HepG2 (cell line): ENCODE results near the gene NRSN2. TPM values are rescaled to one million over a fixed set of nuclear protein-coding genes. Genes with fewer than 3 reads are reported as not detected.
A peak's percentile ranks its signal among the peaks of the same experiment; 100 is the strongest.

Experiments used
- DPF2 ChIP-seq: sonication (generic); formaldehyde crosslinking; IDR thresholded peaks from 2 replicates; pipeline ENCODE4 v1.4.0; 2020; ENCODE audit warnings: mild to moderate bottlenecking, low read depth, missing genetic modification reagents, borderline replicate concordance
- KIAA2018 ChIP-seq: sonication (generic); formaldehyde crosslinking; IDR thresholded peaks from 2 replicates; pipeline ENCODE4 v1.5.0; 2020; ENCODE audit warnings: mild to moderate bottlenecking, missing genetic modification reagents, borderline replicate concordance
- PRDM10 ChIP-seq: sonication (generic); formaldehyde crosslinking; IDR thresholded peaks from 2 replicates; pipeline ENCODE4 v1.4.0; 2020; ENCODE audit warnings: low read depth, missing genetic modification reagents
- SMC3 ChIP-seq: IDR thresholded peaks from 2 replicates; pipeline ENCODE4 v1.6.1; 2011; ENCODE audit warnings: low read length, improper control_type of control experiment
- SNAI1 ChIP-seq: sonication (generic); formaldehyde crosslinking; IDR thresholded peaks from 2 replicates; pipeline ENCODE4 v1.5.0; 2020; ENCODE audit warnings: mild to moderate bottlenecking, missing genetic modification reagents, borderline replicate concordance
- WIZ ChIP-seq: sonication (generic); formaldehyde crosslinking; IDR thresholded peaks from 2 replicates; pipeline ENCODE4 v1.5.1; 2020; ENCODE audit warnings: mild to moderate bottlenecking, missing genetic modification reagents
- ZBTB43 ChIP-seq: sonication (generic); formaldehyde crosslinking; conservative IDR thresholded peaks from 2 replicates; pipeline ENCODE4 v1.4.0; 2020; ENCODE audit warnings: missing genetic modification reagents
- ZNF432 ChIP-seq: sonication (generic); formaldehyde crosslinking; IDR thresholded peaks from 2 replicates; pipeline ENCODE4 v1.5.0; 2020; ENCODE audit warnings: missing genetic modification reagents, mild to moderate bottlenecking, borderline replicate concordance
- ZNF576 ChIP-seq: sonication (generic); formaldehyde crosslinking; IDR thresholded peaks from 2 replicates; pipeline ENCODE4 v1.4.0; 2020; ENCODE audit warnings: mild to moderate bottlenecking, missing genetic modification reagents
- ZNF710 ChIP-seq: sonication (generic); formaldehyde crosslinking; IDR thresholded peaks from 2 replicates; pipeline ENCODE4 v1.5.0; 2020; ENCODE audit warnings: mild to moderate bottlenecking, missing genetic modification reagents, borderline replicate concordance
- polyA plus RNA-seq, 8 experiments: library from polyadenylated mRNA; depleted of rRNA in 3 of 8; stranded (reverse) in 7 of 8; unstranded in 1 of 8; fragments of >200 nt; fragmentation: Illumina TruSeq in 4 of 8; extraction: Trizol in 4 of 8; gene quantifications; 2 replicates each; pipeline versions ENCODE4 v1.2.1 to v1.2.3, GENCODE V29; 2011 to 2016; ENCODE audit warnings: low read depth in 4 of 8, missing spikeins in 1 of 8, mixed read lengths in 1 of 8; ENCODE audit not compliant: insufficient read depth in 1 of 8
- total RNA-seq, 5 experiments: library from RNA; depleted of rRNA; stranded (reverse); fragments of >200 nt; fragmentation: Illumina TruSeq; extraction: Trizol; gene quantifications; 2 replicates each; pipeline ENCODE4 v1.2.3, GENCODE V29; 2016; ENCODE audit warnings: low read depth in 1 of 5

The NRSN2 gene
- total and polyA plus RNA-seq, 2 of the 13 experiments (the other 11 are each of a cell fraction or from before 2014, with no cell fraction given): 32.3 to 49.4 TPM

- TF ChIP-seq PRDM10 (CRISPR knock-in tag) (peak; percentile 72; the same call in 1 of the 2 replicates), WIZ (peak; percentile 95; the same call in 1 of the 2 replicates), ZNF710 (peak; percentile 86), SNAI1 (CRISPR knock-in tag) (no peak; the same call in 1 of the 2 replicates), KIAA2018 (peak; percentile 92; the same call in 1 of the 2 replicates), ZNF432 (CRISPR knock-in tag) (no peak; the same call in 1 of the 2 replicates), ZNF576 (CRISPR knock-in tag) (no peak; the same call in 1 of the 2 replicates), ZBTB43 (peak; percentile 98), DPF2 (CRISPR knock-in tag) (no peak), SMC3 (no peak)
These were observed 22.5 kb upstream of the NRSN2 start (continued) for GRCh38 chr20:324177-325044.
